BE2C (cell line): ENCODE measurements around the gene KPNA4.
"Not testable (repeated sequence)": the region's sequence is repeated elsewhere in the genome, so short reads cannot be mapped to it uniquely, and the experiment has no call there.

ENCODE experiments used
- DNase-seq: peaks from one replicate; pipeline ENCODE4 v3.0.0-alpha.2; 2020
- H3K27me3 ChIP-seq: fragments of 250-450 bp; sonication (Bioruptor Pico); 2 replicates; pipeline ENCODE4 v1.5.1; 2020; ENCODE audit warnings: mild to moderate bottlenecking
- H3K36me3 ChIP-seq: fragments of 250-450 bp; sonication (Bioruptor Pico); 2 replicates; pipeline ENCODE4 v1.5.1; 2020; ENCODE audit warnings: mild to moderate bottlenecking
- H3K4me1 ChIP-seq: fragments of 250-450 bp; sonication (Bioruptor Pico); 2 replicates; pipeline ENCODE4 v1.5.1; 2020
- H3K4me3 ChIP-seq: 2 replicates; pipeline ENCODE4 v1.5.1; 2011; ENCODE audit warnings: low read depth, low read length
- H3K9me3 ChIP-seq: fragments of 250-450 bp; sonication (Bioruptor Pico); 2 replicates; pipeline ENCODE4 v1.5.1; 2020
- TF ChIP-seq, protein P1 (sequence below): IDR thresholded peaks from 2 replicates; pipeline ENCODE4 v1.5.1; 2012; ENCODE audit warnings: mild to moderate bottlenecking, low read depth, low read length

Gene KPNA4

DNA sequence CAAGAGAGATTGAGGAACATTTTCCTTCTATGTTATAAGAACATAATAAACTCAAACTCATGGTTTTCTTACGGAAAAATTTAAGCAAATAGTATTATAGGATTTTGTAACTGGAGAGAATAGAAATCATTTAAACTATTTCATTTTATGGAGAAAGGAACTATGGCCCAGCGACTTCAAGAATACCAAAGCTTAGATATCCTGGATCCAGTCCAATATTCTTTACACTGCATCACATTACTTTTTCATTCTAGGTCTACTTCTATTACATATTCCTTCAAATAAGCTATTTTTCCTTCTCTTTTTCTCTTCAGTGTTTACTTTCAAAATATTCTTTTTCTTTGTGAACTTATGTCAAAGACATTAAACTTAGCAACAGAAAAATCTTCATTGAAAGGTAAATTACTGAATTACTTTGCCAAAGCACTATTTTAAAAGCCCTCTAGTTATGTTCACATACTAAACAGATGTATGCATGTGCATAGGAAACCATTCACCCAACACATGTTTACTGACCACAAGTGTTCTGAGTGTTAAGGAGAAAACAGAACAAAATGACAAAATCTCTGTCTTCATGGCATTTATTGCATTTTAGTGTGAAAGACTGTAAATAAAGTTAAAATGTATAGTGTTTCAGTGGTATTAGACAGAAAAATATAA lies 20.4 kb downstream of the KPNA4 start:
- no peak for DNase-seq
- Histone ChIP-seq H3K36me3 (peaks cover 1% of the 10 kb centered on the region; the same call in 1 of the 2 replicates), H3K4me3 (no peak overlapping the region), H3K4me1 (no peaks in the 10 kb centered on the region), H3K27me3 (no peaks in the 10 kb centered on the region), H3K9me3 (no peaks in the 10 kb centered on the region)
- TF ChIP-seq, protein P1, sequence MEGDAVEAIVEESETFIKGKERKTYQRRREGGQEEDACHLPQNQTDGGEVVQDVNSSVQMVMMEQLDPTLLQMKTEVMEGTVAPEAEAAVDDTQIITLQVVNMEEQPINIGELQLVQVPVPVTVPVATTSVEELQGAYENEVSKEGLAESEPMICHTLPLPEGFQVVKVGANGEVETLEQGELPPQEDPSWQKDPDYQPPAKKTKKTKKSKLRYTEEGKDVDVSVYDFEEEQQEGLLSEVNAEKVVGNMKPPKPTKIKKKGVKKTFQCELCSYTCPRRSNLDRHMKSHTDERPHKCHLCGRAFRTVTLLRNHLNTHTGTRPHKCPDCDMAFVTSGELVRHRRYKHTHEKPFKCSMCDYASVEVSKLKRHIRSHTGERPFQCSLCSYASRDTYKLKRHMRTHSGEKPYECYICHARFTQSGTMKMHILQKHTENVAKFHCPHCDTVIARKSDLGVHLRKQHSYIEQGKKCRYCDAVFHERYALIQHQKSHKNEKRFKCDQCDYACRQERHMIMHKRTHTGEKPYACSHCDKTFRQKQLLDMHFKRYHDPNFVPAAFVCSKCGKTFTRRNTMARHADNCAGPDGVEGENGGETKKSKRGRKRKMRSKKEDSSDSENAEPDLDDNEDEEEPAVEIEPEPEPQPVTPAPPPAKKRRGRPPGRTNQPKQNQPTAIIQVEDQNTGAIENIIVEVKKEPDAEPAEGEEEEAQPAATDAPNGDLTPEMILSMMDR: no peak

DNA sequence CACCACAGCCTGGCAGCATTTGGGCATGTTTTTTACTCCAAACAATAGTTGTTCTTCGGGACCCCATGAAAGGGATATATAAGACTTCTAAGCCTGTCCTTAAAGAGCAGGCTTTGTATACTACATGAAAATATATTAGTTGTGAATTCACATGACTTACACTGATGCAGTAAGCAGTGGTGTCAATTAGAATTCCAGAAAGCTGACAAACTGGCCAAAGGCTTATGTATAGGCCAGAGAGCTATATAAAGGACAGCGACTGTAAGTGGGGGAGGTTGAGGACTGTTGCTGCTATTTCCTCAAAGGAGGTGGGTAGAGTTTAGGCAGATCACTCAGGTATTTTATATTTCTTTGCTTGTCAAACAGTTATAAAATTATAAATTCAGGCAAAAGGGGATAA lies 24.8 kb downstream of the KPNA4 start:
- TF ChIP-seq, protein P1: no peak
- Histone ChIP-seq H3K36me3 (no peaks in the 10 kb centered on the region), H3K4me3 (no peak overlapping the region), H3K4me1 (no peaks in the 10 kb centered on the region), H3K9me3 (no peaks in the 10 kb centered on the region), H3K27me3 (no peaks in the 10 kb centered on the region)
- no peak for DNase-seq

DNA sequence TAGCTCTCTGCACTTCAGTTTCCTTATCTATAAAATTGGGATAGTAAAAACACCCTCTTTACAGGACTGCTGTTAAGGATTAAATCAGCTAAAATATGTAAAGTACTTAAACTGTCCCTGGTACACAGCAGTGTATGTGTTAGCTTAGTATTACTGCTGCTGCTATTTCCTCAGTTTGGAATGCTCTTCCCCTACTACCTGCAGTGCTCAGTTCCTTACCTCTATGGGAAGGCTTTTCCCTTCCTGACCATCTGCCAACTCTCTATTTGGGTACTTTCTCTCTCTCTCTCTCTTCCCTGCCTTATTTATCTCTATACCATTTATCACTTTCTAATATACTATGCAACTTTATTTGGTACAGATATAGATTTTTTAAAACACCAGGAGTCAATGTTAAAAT lies 26.5 kb downstream of the KPNA4 start:
- TF ChIP-seq, protein P1: no peak
- Histone ChIP-seq H3K36me3 (peaks cover 10% of the 10 kb centered on the region), H3K4me1 (no peaks in the 10 kb centered on the region)

DNA sequence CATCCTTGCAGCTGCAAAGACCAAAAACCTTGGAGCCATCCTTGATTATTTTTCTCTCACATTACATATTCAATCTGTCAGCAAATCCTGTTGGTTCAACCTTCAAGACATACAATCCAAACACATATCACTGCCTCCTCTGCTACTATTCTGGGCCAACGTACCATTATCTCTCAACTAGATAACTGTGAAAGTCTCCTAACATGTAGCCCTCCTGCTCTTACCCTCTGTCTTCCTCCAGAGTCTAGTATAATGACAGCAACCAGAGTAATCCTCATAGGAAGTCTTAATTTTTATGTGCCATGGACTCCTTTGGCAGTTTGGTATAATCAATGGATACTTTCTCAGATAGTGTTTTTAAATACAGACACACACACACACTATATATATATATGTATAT lies 27.6 kb downstream of the KPNA4 start:
- DNase-seq: no peak
- no peaks in the 10 kb centered on the region for H3K9me3 ChIP-seq
- peaks cover 13% of the 10 kb centered on the region for H3K36me3 ChIP-seq
- TF ChIP-seq, protein P1: no peak
- no peaks in the 10 kb centered on the region for H3K27me3 ChIP-seq
- no peaks in the 10 kb centered on the region for H3K4me1 ChIP-seq
- H3K4me3 ChIP-seq: no peak overlapping the region

More for the DNA sequence above, 26.5 kb downstream of the KPNA4 start:
- DNase-seq: no peak
- no peak overlapping the region for H3K4me3 ChIP-seq
- no peaks in the 10 kb centered on the region for H3K27me3 ChIP-seq
- H3K9me3 ChIP-seq: no peaks in the 10 kb centered on the region

DNA sequence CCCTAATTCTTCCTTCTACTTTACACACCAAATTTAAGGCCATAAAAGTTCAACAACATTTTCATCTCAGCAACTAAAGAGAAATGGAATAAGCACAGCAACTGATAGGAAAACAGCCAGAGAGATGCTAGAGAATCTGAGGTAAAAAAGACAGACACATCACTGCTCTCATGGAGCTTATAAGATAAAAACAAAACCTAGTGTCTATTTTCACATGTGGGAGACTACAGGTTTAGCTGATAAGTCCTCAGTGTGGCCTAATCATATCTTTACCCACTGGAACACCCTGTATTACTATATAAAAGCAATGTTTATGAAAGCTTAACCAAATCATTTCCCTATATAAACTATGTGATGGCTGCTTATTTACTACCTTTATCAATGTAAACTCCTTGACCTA lies 33.0 kb downstream of the KPNA4 start:
- H3K4me3 ChIP-seq: no peak overlapping the region
- TF ChIP-seq, protein P1: no peak

DNA sequence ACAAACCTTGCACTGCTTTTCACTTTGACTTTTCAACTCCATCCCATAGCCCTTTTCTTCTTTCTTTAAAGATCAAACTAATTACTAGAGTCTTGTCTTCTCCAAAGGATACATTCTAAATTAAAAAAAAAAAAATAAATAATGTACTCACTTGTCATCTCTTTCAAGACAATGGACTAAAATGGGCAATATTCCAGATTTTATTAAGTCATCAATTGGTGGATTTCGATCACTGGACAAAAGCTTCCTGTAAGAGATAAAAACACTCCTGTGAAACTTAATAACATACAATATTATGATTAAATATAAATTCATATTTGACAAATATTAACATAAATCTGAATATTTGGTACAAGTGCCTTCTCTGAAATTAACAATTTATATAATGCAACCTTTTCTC lies 34.1 kb downstream of the KPNA4 start:
- no peaks in the 10 kb centered on the region for H3K4me1 ChIP-seq
- TF ChIP-seq, protein P1: no peak
- H3K27me3 ChIP-seq: no peaks in the 10 kb centered on the region
- no peaks in the 10 kb centered on the region for H3K9me3 ChIP-seq
- DNase-seq: no peak
- peaks cover 53% of the 10 kb centered on the region for H3K36me3 ChIP-seq
- H3K4me3 ChIP-seq: no peak overlapping the region

More for the DNA sequence above, 33.0 kb downstream of the KPNA4 start:
- Histone ChIP-seq H3K36me3 (peaks cover 42% of the 10 kb centered on the region), H3K4me1 (no peaks in the 10 kb centered on the region), H3K9me3 (no peaks in the 10 kb centered on the region), H3K27me3 (no peaks in the 10 kb centered on the region)
- DNase-seq: no peak

DNA sequence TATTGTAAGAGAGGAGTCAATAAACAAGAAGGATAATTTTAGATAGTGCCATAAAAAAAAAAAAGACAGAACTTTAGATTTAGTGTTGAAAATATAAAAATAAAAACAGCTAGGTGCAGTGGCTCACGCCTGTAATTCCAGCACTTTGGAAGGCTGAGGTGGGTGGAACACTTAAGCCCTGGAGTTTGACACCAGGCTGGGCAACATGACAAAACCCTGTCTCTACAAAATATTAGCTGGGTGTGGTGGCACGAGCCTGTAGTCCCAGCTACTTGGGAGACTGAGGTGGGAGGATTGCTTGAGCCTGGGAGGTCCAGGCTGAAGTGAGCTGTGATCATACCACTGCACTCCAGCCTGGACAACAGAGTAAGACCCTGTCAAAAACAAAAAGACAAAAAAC lies 49.0 kb downstream of the KPNA4 start:
- H3K4me3 ChIP-seq, H3K27me3 ChIP-seq, DNase-seq, H3K4me1 ChIP-seq, H3K9me3 ChIP-seq: not testable (repeated sequence)
- H3K36me3 ChIP-seq: peaks cover 66% of the 10 kb centered on the region
